Uterus (tissue), 4 donors: Measurements from ENCODE around the gene BCR. TPM values are rescaled to one million over a fixed set of nuclear protein-coding genes. Genes with fewer than 3 reads are reported as not detected.

Experiments
- DNase-seq, 2 donors: peaks; one replicate each; pipeline ENCODE4 v3.0.0-alpha.2; 2019 to 2020
- H3K27ac ChIP-seq, 2 donors: fragments of 200-600 bp; sonication (generic); 1 replicate in 1 of 2; 2 replicates in 1 of 2; pipeline ENCODE4 v1.5.1; 2016 to 2018
- H3K27me3 ChIP-seq, 2 donors: fragments of 200-600 bp; sonication (generic); one replicate each; pipeline ENCODE4 v1.5.1; 2018 to 2019; ENCODE audit warnings: control low read depth in 1 of 2
- H3K36me3 ChIP-seq, 2 donors: fragments of 200-600 bp; sonication (generic); one replicate each; pipeline ENCODE4 v1.5.1; 2019; ENCODE audit warnings: control low read depth in 1 of 2
- H3K4me1 ChIP-seq, 2 donors: fragments of 200-600 bp; sonication (generic); one replicate each; pipeline ENCODE4 v1.5.1; 2018 to 2019; ENCODE audit warnings: control low read depth in 1 of 2
- H3K4me3 ChIP-seq, 2 donors: fragments of 200-600 bp; sonication (generic); 1 replicate in 1 of 2; 2 replicates in 1 of 2; pipeline ENCODE4 v1.5.1; 2018 to 2019; ENCODE audit warnings: mild to moderate bottlenecking in 1 of 2
- H3K9me3 ChIP-seq, 2 donors: fragments of 200-600 bp; sonication (generic); one replicate each; pipeline ENCODE4 v1.5.1; 2019; ENCODE audit warnings: control low read depth in 1 of 2
- POLR2A ChIP-seq, 2 donors: fragments of 450-650 bp; IDR thresholded peaks; one replicate each; pipeline ENCODE4 v1.6.1; 2016; ENCODE audit warnings: antibody characterized with exemption in 2 of 2, mild to moderate bottlenecking in 1 of 2, moderate library complexity in 1 of 2
- intact Hi-C: fragments of 100-400 bp; cut with DNase I; formaldehyde crosslinking; loops from one replicate; pipeline ENCODE4 v1.15.1; 2023; ENCODE audit warnings: low total_unique reads
- total RNA-seq, 4 donors: library from RNA; depleted of rRNA in 3 of 4; stranded (reverse); fragments of >200 nt in 3 of 4; gene quantifications; one replicate each; pipeline versions ENCODE4 v1.1.0 to v1.2.4, GENCODE V29; 2014 to 2023
- TF ChIP-seq, protein P1 (sequence below), 4 experiments: fragments of 200-600 bp in 2 of 4; fragments of 450-650 bp in 2 of 4; sonication (generic) in 2 of 4; IDR thresholded peaks; one replicate each; pipeline ENCODE4 v1.5.1; 2016 to 2019; ENCODE audit warnings: antibody characterized with exemption in 4 of 4, mild to moderate bottlenecking in 2 of 4, moderate library complexity in 1 of 4
- donor health status: DM: yes; HTN: yes; CAD: no.

Gene BCR
- total RNA-seq, 4 donors from 2014 or later = 10.6 to 93.3 (median 28.3) TPM

DNA sequence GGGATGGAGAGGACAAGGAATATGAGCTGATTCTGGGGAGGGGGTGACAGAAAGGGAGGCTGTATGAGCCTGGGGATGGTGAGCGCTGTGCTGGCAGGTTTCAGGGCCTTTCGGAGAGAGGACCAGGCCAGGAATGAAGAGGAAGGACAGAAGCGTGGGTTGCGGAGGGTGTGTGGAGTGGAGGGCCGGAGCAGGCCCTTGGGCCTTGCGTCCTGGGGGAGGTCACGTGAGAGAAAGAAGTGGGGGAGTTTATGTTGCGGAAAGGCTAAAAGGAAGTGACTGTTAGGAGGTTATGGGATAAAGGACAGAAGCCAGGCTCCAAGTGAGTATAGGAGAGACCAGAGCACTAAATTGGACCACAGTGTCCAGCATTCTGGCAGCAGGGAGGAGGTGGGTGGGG is 17.5 kb downstream of the BCR start:
- Histone ChIP-seq H3K4me1 (no peaks in the 10 kb centered on the region), H3K4me3 (no peak overlapping the region), H3K27ac (no peak overlapping the region), H3K27me3 (no peaks in the 10 kb centered on the region), H3K9me3 (no peaks in the 10 kb centered on the region), H3K36me3 (no peaks in the 10 kb centered on the region)
- intact Hi-C loops = no loop called here
- no peak for TF ChIP-seq POLR2A (IDR thresholded peaks at IDR 0.05)
- TF ChIP-seq, protein P1, sequence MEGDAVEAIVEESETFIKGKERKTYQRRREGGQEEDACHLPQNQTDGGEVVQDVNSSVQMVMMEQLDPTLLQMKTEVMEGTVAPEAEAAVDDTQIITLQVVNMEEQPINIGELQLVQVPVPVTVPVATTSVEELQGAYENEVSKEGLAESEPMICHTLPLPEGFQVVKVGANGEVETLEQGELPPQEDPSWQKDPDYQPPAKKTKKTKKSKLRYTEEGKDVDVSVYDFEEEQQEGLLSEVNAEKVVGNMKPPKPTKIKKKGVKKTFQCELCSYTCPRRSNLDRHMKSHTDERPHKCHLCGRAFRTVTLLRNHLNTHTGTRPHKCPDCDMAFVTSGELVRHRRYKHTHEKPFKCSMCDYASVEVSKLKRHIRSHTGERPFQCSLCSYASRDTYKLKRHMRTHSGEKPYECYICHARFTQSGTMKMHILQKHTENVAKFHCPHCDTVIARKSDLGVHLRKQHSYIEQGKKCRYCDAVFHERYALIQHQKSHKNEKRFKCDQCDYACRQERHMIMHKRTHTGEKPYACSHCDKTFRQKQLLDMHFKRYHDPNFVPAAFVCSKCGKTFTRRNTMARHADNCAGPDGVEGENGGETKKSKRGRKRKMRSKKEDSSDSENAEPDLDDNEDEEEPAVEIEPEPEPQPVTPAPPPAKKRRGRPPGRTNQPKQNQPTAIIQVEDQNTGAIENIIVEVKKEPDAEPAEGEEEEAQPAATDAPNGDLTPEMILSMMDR (IDR thresholded peaks at IDR 0.05) = no peak
- no peak for DNase-seq

DNA sequence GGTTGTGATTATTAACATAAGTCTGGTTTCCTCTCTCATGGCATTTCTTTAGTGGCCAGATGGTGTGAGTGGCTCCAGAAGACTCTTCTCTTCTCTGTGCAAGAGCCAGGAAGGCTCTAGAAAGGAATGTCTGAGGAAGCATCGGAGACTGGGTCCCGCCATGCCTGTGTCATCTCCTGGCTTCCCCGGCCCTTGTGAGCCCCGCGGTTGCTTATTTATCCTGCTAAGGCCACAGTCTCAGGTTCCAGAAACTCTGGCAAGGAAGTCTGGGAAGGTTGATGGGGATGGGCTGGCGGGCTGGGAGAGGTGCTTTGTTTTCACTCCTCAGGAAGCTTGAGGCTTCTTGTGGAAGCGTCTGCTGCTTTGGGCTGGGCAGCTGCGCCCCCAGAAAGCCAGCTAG is 18.9 kb downstream of the BCR start:
- Histone ChIP-seq H3K27ac (no peak overlapping the region), H3K4me3 (no peak overlapping the region), H3K27me3 (no peaks in the 10 kb centered on the region), H3K4me1 (peaks cover 0 to 3% of the 10 kb centered on the region in 2 donors), H3K36me3 (no peaks in the 10 kb centered on the region), H3K9me3 (no peaks in the 10 kb centered on the region)
- TF ChIP-seq, protein P1 (IDR thresholded peaks at IDR 0.05) = no peak
- TF ChIP-seq POLR2A (IDR thresholded peaks at IDR 0.05) = no peak
- intact Hi-C loops = no loop called here
- DNase-seq = no peak

DNA sequence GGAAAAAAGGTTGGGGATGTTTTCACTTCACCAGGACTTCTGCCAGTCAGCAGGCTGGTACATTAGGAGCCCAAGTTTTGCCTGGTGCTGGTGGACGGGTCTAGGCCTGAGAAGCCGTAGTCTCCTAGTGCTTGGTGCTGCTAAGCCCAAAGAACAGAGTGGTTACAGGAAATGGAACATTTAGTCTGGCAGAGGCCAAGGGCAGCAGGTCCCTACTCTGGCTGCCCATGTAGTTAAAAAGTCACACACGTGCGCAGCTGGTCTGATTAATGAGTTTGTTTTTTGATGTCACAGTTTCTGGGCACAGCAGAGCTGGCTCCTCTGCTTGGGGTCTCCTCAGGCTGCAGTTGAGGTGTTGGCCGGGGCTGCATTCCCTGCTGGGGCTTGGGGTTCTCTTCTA is 20.6 kb downstream of the BCR start:
- intact Hi-C loops = no loop called here
- Histone ChIP-seq H3K36me3 (no peaks in the 10 kb centered on the region), H3K27ac (no peak overlapping the region), H3K27me3 (no peaks in the 10 kb centered on the region), H3K9me3 (no peaks in the 10 kb centered on the region), H3K4me1 (peaks cover 8 to 12% of the 10 kb centered on the region in 2 donors), H3K4me3 (no peak overlapping the region)
- no peak for DNase-seq
- no peak for TF ChIP-seq POLR2A (IDR thresholded peaks at IDR 0.05)
- TF ChIP-seq, protein P1 (IDR thresholded peaks at IDR 0.05) = no peak

DNA sequence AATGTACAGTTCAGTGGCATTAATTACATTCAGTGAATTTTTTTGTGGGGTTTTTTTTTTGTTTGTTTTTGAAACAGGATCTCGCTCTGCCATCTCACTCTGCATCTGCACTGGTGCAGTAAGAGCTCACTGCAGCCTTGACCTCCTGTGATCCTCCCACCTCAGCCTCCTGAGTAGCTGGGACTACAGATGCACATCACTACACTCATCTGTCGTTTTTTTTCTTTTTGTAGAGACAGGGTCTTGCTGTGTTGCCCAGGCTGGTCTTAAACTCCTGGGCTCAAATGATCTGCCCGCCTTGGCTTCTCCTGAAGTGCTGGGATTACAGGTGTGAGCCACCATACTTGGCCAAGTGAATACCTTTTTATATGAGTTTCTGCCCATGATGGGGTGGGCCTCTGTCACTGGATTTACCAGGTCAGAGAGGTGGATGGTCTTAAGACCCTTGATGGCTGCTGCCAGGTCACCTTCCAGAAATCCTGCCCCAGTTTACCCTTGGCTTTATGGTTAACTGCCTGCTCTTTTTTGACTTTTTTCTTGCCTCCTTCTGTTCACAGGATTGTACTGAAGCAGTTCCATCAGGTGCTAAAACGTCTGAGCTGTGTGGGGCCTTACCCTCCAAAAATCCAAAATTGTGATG is 22.6 kb downstream of the BCR start:
- intact Hi-C loops = no loop called here
- no peaks in the 10 kb centered on the region for H3K27me3 ChIP-seq
- DNase-seq = no peak
- H3K4me3 ChIP-seq = no peak overlapping the region
- H3K9me3 ChIP-seq = no peaks in the 10 kb centered on the region
- peak overlapping the region in 1 of 2 donors; percentile 20 for H3K27ac ChIP-seq
- peaks cover 8 to 12% of the 10 kb centered on the region in 2 donors for H3K4me1 ChIP-seq
- no peaks in the 10 kb centered on the region for H3K36me3 ChIP-seq
- no peak for TF ChIP-seq POLR2A (IDR thresholded peaks at IDR 0.05)
- TF ChIP-seq, protein P1 (IDR thresholded peaks at IDR 0.05) = no peak

DNA sequence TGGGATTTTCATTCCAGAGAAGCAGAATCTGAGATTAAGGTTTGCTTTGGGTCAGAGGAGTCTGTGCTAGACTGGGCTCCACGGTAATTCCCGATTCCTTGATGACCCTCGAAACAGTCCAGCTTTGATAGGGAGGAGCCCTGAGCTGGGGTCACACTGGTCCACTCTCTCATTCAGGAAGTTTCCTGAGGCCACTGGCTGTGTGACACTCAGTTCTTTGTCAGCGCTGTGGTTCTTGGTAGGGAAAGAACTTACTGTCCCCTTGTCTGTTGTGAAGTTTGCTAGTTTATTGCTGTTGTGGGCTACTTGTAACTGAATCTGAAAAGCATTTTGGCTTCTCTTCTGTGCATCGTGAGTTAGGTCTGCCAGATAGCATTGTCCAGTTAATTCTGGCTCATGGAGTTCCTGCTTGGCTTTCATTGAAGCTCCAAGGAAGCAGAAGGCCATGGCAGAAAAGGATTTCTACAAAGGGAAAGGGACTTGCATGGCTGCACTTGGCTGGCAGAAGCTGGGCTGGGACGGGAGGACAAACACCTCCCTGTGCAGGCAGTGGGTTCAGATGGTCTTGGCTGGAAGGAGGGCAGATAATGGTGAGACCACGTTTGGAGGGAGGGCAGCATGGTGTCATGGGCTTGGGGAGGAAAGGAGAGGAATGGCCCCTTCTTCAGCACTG is 23.3 kb downstream of the BCR start:
- Histone ChIP-seq H3K4me3 (no peak overlapping the region), H3K27ac (peak overlapping the region; percentile 20 to 38), H3K9me3 (no peaks in the 10 kb centered on the region), H3K27me3 (no peaks in the 10 kb centered on the region), H3K36me3 (no peaks in the 10 kb centered on the region), H3K4me1 (peaks cover 8 to 12% of the 10 kb centered on the region in 2 donors)
- no peak for TF ChIP-seq POLR2A (IDR thresholded peaks at IDR 0.05)
- DNase-seq = no peak
- intact Hi-C loops = no loop called here
